Activated naive CD4-positive, alpha-beta T cell treated with anti-CD3 and anti-CD28 coated beads, Interleukin-2, amount 50 U/mL, for 72 hours (primary cell): ENCODE data around the gene RECK. TPM values are rescaled to one million over a fixed set of nuclear protein-coding genes. Genes with fewer than 3 reads are reported as not detected.
A peak's percentile ranks its signal among the peaks of the same experiment; 100 is the strongest.
"Not testable (repeated sequence)": the region's sequence is repeated elsewhere in the genome, so short reads cannot be mapped to it uniquely, and the experiment has no call there.

Source experiments
- ATAC-seq, 2 donors: fragments of 150-1000 bp; cut with Tn5 transposase; 2 replicates each; pipeline ENCODE4 v1.10.0; 2021; ENCODE audit warnings: mild to moderate bottlenecking in 2 of 2, moderate library complexity in 2 of 2
- DNase-seq, 2 donors: peaks; one replicate each; pipeline ENCODE4 v3.0.0; 2021 to 2022; ENCODE audit warnings: low spot score in 2 of 2
- H3K27ac Mint-ChIP-seq, 2 donors: one replicate each; pipeline ENCODE4 v1.8.0; 2022; ENCODE audit warnings: mild to moderate bottlenecking in 2 of 2, mixed read lengths in 2 of 2
- H3K36me3 Mint-ChIP-seq, 2 donors: one replicate each; pipeline ENCODE4 v1.8.0; 2022; ENCODE audit warnings: mixed read lengths in 2 of 2
- H3K9me3 Mint-ChIP-seq, 2 donors: one replicate each; pipeline ENCODE4 v1.8.0; 2022; ENCODE audit warnings: mixed read lengths in 2 of 2
- total RNA-seq, 2 donors: library from RNA; stranded (reverse); gene quantifications; one replicate each; pipeline ENCODE4 v1.2.3, GENCODE V29; 2022

Gene RECK
- total RNA-seq, 2 donors from 2014 or later: 7.0 to 7.6 TPM

- ATAC-seq: no peak
- Mint-ChIP-seq H3K36me3 (peaks cover 0 to 7% of the 10 kb centered on the region in 2 donors), H3K27ac (no peak overlapping the region), H3K9me3 (peaks cover 0 to under 1% of the 10 kb centered on the region in 2 donors)
- no peak for DNase-seq
Measured at GRCh38 chr9:36086442-36086841, 49.7 kb downstream of the RECK start.

DNA sequence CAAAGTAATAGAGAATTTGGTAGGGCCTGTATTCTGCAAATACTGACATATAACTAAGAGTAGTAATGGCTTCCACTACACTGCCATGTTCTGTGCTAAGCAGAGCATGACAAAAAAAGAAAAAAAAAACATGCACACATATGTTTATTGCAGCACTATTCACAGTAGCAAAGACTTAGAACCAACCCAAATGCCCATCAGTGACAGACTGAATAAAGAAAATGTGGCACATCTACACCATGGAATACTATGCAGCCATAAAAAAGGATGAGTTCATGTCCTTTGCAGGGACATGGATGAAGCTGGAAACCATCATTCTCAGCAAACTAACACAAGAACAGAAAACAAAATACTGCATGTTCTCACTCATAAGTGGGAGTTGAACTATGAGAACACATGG is 50.3 kb downstream of the RECK start:
- not testable (repeated sequence) for H3K27ac Mint-ChIP-seq, ATAC-seq, H3K9me3 Mint-ChIP-seq, DNase-seq
- peaks cover 0 to 13% of the 10 kb centered on the region in 2 donors for H3K36me3 Mint-ChIP-seq

- no peak for ATAC-seq
- DNase-seq: no peak
- Mint-ChIP-seq H3K27ac (no peak overlapping the region), H3K36me3 (peaks cover 0 to 14% of the 10 kb centered on the region in 2 donors), H3K9me3 (peaks cover 4 to 6% of the 10 kb centered on the region in 2 donors)
Measured at GRCh38 chr9:36088020-36088419, 51.3 kb downstream of the RECK start.

DNA sequence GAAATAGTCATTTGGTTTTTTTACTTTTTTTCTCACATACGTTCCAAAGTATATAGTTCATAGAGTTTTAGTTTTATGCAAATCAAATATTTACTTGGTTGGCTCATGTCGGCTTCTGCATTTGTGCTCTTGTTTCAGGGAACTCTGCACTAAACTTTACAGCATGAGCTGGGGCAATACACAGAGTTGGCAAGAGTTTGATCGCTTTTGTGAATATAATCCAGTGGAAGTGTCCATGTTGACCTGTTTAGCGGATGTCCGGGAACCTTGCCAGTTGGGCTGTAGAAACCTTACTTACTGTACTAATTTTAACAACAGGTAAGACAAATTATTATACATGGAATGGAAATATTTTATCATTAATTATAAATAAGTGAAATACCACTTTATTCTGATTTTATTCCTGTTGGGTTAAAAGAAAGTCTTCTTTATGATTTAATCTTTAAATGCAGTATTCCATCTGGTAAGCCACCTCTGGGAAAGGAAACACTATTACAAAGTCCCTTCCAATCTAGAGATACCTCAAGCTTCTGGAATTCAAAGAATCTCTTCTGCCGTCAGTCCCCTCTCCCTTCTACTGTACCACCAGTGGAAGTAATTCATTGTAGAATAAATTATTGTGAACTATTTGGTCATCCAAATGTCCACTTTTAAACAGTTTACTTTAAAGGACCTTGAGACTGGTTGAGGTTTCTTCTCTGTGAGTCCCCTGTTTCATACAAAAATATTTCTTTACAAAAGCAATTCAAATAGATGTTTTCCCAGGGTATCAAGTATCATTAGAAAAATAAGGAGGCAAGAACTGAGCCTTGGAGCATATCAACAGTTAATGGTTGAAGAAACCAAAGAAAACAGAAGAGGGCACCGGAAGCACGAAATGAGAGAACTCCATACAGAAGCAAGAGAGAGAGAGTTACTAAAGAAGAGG is 54.6 kb downstream of the RECK start:
- H3K27ac Mint-ChIP-seq: peak overlapping the region in 1 of 2 donors; percentile 10
- peaks cover 4 to 6% of the 10 kb centered on the region in 2 donors for H3K9me3 Mint-ChIP-seq
- ATAC-seq (no peak), DNase-seq (no peak)
- H3K36me3 Mint-ChIP-seq: peaks cover 0 to 14% of the 10 kb centered on the region in 2 donors

DNA sequence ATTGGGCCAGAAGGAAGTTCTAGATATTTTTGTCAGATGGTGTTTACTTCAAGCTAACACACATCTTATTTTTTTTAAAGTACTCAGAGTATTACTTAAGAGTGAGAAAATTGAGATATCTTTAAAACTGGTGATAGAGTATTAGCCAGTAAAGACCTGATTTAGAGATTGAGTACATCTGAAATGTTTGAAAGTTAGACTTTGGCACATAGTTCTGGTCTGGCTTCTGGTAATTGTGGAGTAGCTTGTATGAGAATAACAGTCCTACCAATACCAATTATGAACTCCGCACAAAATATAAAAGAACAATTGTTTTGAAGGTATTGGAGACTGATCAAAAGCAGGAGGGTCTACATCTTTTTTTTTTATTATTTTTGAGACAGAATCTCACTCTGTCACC is 55.3 kb downstream of the RECK start:
- peak overlapping the region in 1 of 2 donors; percentile 76 for H3K27ac Mint-ChIP-seq
- ATAC-seq (no peak), DNase-seq (no peak)
- H3K36me3 Mint-ChIP-seq: peaks cover 0 to 11% of the 10 kb centered on the region in 2 donors
- H3K9me3 Mint-ChIP-seq: peaks cover 4 to 6% of the 10 kb centered on the region in 2 donors

DNA sequence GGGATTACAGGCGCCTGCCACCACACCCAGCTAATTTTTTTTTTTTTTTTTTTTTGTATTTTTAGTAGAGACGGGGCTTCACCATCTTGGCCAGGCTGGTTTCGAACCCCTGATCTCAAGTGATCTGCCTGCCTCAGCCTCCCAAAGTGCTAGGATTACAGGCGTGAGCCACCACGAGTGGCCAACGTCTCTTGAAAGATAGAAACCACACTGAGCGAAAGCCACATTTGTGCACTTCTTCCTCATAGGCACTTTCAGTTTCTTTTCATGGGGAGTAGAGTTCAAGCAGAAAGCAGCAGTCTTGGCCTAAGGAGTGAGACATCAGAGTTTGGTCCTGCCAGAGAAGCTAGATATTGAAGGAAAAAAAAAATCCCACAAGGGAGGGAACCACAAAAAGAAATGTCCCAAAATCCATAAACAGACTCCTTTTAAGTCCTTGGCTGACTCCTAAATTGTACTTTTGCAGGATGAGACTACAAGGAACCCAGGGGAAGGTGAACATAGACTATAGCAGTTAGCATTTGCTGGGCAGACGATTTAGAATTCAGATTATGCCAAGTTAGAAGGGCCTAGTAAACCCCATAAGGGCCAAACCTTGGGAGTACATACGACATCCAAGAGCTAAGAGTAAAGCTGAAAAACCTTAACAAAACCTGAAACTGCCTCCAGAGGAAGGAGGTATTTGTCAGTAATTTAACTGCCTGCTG is 55.9 kb downstream of the RECK start:
- DNase-seq: peak in 1 of 2 donors; percentile 43
- peaks cover 4 to 6% of the 10 kb centered on the region in 2 donors for H3K9me3 Mint-ChIP-seq
- peaks cover 0 to 8% of the 10 kb centered on the region in 2 donors for H3K36me3 Mint-ChIP-seq
- peak overlapping the region; percentile 19 to 76 for H3K27ac Mint-ChIP-seq
- ATAC-seq: peak; percentile 93 to 99

DNA sequence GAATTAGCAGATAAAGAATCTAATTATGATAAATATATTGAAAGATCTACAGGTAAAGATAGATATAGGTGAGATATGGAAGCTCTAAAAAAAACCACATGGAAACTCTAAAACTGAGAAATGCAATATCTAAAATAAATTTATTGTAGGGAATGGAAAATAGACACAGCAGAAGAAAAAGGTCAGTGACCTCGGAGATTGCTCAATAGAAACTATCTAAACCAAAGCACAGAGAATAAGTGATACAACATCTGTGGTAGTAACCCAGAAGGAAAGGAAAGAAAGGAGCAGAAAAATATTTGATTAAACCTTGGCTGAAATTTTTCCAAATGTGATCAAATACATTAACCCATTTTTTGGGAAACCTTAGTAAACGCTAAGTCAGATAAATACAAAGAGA is 56.7 kb downstream of the RECK start:
- no peak for DNase-seq
- peaks cover 0 to 8% of the 10 kb centered on the region in 2 donors for H3K36me3 Mint-ChIP-seq
- peaks cover 4 to 6% of the 10 kb centered on the region in 2 donors for H3K9me3 Mint-ChIP-seq
- ATAC-seq: no peak
- H3K27ac Mint-ChIP-seq: no peak overlapping the region

DNA sequence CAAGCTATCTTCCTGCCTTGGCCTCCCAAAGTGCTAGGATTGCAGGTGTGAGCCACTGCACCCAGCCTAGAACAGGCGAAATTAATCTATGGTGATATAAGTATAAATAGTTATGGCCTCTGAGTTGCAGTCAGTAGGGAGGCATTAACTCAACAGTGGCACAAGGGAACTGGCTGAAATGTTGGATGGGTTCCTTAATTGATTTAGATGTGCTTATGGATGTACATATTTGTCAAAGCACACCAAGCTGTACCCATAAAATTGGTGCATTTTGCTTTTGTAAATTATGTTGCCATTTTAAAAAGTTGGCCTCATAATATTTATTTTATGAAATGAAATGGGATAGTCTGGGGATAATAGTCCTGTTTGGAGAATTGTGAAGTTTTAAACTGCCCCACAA is 63.0 kb downstream of the RECK start:
- no peak for ATAC-seq
- Mint-ChIP-seq H3K9me3 (no peaks in the 10 kb centered on the region), H3K27ac (no peak overlapping the region)

DNA sequence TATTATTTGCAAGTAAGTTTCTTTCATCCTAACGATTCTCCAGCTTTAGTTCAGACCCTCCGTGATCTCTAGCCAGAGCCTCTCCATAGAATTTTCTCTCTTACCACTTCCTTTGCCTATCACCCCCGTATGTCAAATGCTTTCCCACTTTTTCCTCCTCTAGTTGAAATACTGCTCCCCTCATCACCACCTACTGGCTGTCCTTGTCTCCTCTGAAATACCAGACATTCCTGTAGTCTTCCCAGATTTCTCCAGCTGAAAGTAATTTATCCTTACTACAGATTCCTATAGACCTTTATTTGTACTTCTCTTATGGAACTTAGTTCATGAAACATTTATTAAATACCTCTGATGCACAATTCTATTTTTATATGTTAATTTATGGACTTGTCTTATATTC is 63.8 kb downstream of the RECK start:
- no peak for DNase-seq
- no peak for ATAC-seq
- Mint-ChIP-seq H3K9me3 (no peaks in the 10 kb centered on the region), H3K36me3 (no peaks in the 10 kb centered on the region), H3K27ac (no peak overlapping the region)

More for the DNA sequence above, 63.0 kb downstream of the RECK start:
- DNase-seq: no peak
- no peaks in the 10 kb centered on the region for H3K36me3 Mint-ChIP-seq

DNA sequence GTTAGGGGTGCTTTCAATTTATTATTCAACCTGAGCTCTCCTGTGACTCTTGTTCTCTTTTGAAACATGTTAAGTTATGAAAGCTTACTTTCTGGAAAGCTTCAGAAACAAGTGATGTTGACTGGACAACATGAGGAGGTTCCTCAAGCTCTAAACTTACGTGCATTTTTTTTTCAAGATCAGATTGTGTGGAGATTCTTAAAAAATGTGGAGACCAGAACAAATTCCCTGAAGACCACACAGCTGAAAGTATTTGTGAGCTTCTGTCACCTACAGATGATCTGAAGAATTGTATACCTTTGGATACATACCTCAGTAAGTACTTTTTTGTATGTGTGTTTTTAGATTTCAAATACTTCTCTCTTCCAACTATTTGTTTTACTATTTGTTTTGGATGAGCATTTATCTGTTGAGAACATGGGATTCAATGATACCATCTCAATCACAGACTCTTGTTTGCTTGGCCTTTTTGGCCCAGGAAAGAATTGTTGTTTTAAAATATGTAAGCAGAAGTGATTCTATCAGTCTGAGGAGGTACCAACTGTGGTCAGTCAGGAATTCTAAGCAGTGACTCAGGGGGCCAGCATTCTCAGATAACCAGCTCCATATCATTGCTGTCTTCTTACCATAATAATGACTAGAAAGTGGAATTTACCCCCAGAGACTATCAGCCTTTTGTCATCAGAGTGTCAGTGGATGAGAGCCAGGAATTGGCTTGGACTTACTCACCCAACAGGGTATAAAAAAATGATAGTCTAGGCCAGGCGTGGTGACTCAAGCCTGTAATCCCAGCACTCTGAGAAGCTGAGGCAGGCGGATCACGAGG is 65.4 kb downstream of the RECK start:
- ATAC-seq (peak in 1 of 2 donors; percentile 22), DNase-seq (no peak)
- H3K36me3 Mint-ChIP-seq: no peaks in the 10 kb centered on the region
- H3K9me3 Mint-ChIP-seq: no peaks in the 10 kb centered on the region
- H3K27ac Mint-ChIP-seq: no peak overlapping the region

DNA sequence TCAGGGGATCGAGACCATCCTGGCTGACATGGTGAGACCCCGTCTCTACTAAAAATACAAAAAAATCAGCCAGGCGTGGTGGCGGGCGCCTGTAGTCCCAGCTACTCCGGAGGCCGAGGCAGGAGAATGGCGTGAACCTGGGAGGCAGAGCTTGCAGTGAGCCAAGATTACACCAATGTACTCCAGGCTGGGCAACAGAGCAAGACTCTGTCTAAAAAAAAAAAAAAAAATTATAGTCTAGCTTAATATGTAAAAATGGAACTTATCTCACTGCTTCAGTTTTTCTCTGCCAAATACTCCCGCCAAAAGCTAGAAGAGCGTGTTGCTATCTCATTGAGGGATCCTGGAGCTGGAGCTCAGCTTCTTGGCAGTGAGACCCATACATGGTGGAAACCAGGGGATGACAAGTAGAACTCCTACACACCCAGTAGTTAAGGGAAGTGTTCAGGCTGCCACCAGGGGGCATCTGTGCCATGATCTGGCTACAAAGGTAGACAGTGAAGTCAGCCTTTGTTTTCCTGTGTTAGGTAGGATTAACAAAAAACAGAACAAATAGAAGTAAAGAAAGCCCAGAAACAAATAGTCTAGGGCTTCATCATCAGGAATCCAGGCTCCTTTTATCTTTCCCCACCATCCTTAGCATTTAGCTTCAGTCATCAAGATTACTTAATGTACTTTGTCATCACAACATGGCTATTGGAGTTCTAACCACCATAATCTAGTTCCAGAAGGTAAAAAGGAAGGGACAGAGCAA is 66.2 kb downstream of the RECK start:
- peak; percentile 74 to 81 for DNase-seq
- Mint-ChIP-seq H3K27ac (peak overlapping the region in 1 of 2 donors; percentile 48), H3K36me3 (no peaks in the 10 kb centered on the region), H3K9me3 (no peaks in the 10 kb centered on the region)
- ATAC-seq: peak; percentile 99 to 100

- H3K36me3 Mint-ChIP-seq: no peaks in the 10 kb centered on the region
- DNase-seq: no peak
- ATAC-seq: no peak
- H3K27ac Mint-ChIP-seq: no peak overlapping the region
- no peaks in the 10 kb centered on the region for H3K9me3 Mint-ChIP-seq
Measured at GRCh38 chr9:36109071-36109470, 72.4 kb downstream of the RECK start.

GRCh38 chr9:36110434-36110833 is 73.7 kb downstream of the RECK start:
- DNase-seq (no peak), ATAC-seq (no peak)
- Mint-ChIP-seq H3K9me3 (no peaks in the 10 kb centered on the region), H3K36me3 (no peaks in the 10 kb centered on the region), H3K27ac (no peak overlapping the region)

DNA sequence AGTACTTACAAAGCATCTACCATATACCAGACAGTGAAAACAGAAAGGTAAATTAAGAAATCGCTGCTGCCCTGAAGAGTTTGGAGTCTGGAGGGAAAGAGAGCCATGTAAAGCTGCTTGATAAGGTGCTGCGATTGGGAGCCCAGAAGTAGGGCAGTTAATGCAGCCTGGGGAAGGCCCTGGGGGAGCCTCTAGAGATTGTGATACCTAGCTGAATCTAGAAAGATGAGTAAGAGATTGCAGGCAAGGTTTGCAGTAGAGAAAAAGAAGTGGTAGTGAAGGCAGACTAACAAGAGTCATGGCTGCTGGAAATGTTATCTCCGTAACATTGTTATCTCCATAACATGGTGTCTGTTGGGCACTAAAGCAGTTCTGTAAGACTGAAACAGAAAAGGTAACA is 75.8 kb downstream of the RECK start:
- Mint-ChIP-seq H3K27ac (no peak overlapping the region), H3K9me3 (no peaks in the 10 kb centered on the region), H3K36me3 (no peaks in the 10 kb centered on the region)
- peak in 1 of 2 donors; percentile 52 for ATAC-seq
- no peak for DNase-seq

DNA sequence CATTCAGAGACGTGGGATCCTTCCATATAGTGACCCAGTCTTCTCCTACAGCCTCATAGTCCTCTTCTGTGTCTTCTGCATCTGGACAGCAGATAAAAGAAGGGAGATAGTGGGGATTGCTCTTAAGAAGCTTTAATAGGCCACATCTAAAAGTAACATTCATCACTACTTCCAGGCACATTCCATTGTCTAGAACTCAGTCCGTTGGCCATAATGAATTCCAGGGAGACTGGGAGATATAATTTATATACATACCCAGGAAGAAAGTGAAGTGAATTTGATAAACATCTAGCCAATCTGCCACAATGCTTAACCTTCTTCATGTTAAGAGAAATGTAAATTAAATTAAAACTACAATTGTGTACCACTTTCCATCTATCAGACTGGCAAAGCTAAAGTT is 77.3 kb downstream of the RECK start:
- Mint-ChIP-seq H3K36me3 (no peaks in the 10 kb centered on the region), H3K27ac (no peak overlapping the region), H3K9me3 (no peaks in the 10 kb centered on the region)
- DNase-seq (no peak), ATAC-seq (no peak)

DNA sequence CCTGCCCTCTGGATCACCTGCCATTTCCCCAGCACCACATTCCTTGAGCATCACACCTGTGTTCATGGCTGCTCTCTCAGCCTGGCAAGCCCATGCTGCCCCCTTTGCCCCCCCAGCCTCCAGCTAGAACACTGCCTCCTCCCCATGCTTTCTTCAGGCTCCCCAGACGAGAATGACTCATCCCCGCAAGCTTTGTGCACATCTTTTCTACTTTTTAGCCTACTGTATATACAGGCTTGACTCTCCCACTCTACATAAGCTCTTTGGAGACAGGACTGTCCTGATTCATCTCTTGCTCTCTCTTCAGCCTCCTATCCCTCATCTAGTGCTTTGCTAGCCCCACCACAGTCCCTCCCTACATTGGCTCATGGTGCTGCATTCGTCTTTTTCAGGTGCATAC is 79.9 kb downstream of the RECK start:
- no peak overlapping the region for H3K27ac Mint-ChIP-seq
- DNase-seq (no peak), ATAC-seq (no peak)
- no peaks in the 10 kb centered on the region for H3K9me3 Mint-ChIP-seq
- H3K36me3 Mint-ChIP-seq: no peaks in the 10 kb centered on the region
